ENCODE results near the gene PRKCH.

The PRKCH gene

GRCh38 chr14:61504901-61505300, 183.5 kb downstream of the PRKCH start:
- Histone ChIP-seq H3F3A (ENCODE audit: insufficient read depth) (peaks cover 42% of the 10 kb centered on the region), H3K36me3 (ENCODE audit: low read length) (no peaks in the 10 kb centered on the region), H3K79me2 (ENCODE audit: insufficient read depth, low read length) (no peaks in the 10 kb centered on the region), H3K4me2 (ENCODE audit: low read depth, low read length, poor library complexity, severe bottlenecking) (peak overlapping the region; percentile 73), H3K9ac (ENCODE audit: low read length) (no peak overlapping the region), H3K9me3 (ENCODE audit: insufficient read depth, low read length) (no peaks in the 10 kb centered on the region), H3K27me3 (ENCODE audit: low read length) (no peaks in the 10 kb centered on the region), H3K4me3 (ENCODE audit: insufficient read depth, low read length, poor library complexity, severe bottlenecking) (peak overlapping the region; percentile 16), H3K27ac (ENCODE audit: low read depth, low read length) (peak overlapping the region; percentile 99), H2AFZ (ENCODE audit: low read depth, low read length, severe bottlenecking) (peak overlapping the region; percentile 44), H3K9me2 (replicated peaks; ENCODE audit: insufficient read depth, low read length) (no peaks in the 10 kb centered on the region), H4K20me1 (ENCODE audit: low read depth, low read length) (no peaks in the 10 kb centered on the region)
- TF ChIP-seq EZH2phosphoT487 (conservative IDR thresholded peaks at IDR 0.05; ENCODE audit: low read length) = no peak
- no peak for TF ChIP-seq CTCF (IDR thresholded peaks at IDR 0.05; ENCODE audit: insufficient read depth, low read length, poor library complexity, severe bottlenecking)

- Histone ChIP-seq H3K9ac (ENCODE audit: low read length) (no peak overlapping the region), H2AFZ (ENCODE audit: low read depth, low read length, severe bottlenecking) (no peak overlapping the region), H3K27me3 (ENCODE audit: low read length) (no peaks in the 10 kb centered on the region), H3K4me3 (ENCODE audit: insufficient read depth, low read length, poor library complexity, severe bottlenecking) (no peak overlapping the region), H3K9me2 (replicated peaks; ENCODE audit: insufficient read depth, low read length) (no peaks in the 10 kb centered on the region), H3K9me3 (ENCODE audit: insufficient read depth, low read length) (no peaks in the 10 kb centered on the region), H4K20me1 (ENCODE audit: low read depth, low read length) (no peaks in the 10 kb centered on the region), H3F3A (ENCODE audit: insufficient read depth) (peaks cover 39% of the 10 kb centered on the region), H3K27ac (ENCODE audit: low read depth, low read length) (no peak overlapping the region), H3K79me2 (ENCODE audit: insufficient read depth, low read length) (no peaks in the 10 kb centered on the region), H3K4me2 (ENCODE audit: low read depth, low read length, poor library complexity, severe bottlenecking) (no peak overlapping the region), H3K36me3 (ENCODE audit: low read length) (no peaks in the 10 kb centered on the region)
- TF ChIP-seq CTCF (IDR thresholded peaks at IDR 0.05; ENCODE audit: insufficient read depth, low read length, poor library complexity, severe bottlenecking) (no peak), EZH2phosphoT487 (conservative IDR thresholded peaks at IDR 0.05; ENCODE audit: low read length) (no peak)
Observed at GRCh38 chr14:61505815-61506809, 184.7 kb downstream of the PRKCH start.

GRCh38 chr14:61508526-61508925, 187.1 kb downstream of the PRKCH start:
- H3K79me2 ChIP-seq (ENCODE audit: insufficient read depth, low read length) = no peaks in the 10 kb centered on the region
- TF ChIP-seq CTCF (IDR thresholded peaks at IDR 0.05; ENCODE audit: insufficient read depth, low read length, poor library complexity, severe bottlenecking) = no peak
- no peak for TF ChIP-seq EZH2phosphoT487 (conservative IDR thresholded peaks at IDR 0.05; ENCODE audit: low read length)

More at GRCh38 chr14:61508526-61508925, 187.1 kb downstream of the PRKCH start:
- Histone ChIP-seq H3K9me2 (replicated peaks; ENCODE audit: insufficient read depth, low read length) (no peaks in the 10 kb centered on the region), H2AFZ (ENCODE audit: low read depth, low read length, severe bottlenecking) (no peak overlapping the region), H3K27me3 (ENCODE audit: low read length) (no peaks in the 10 kb centered on the region), H3K9ac (ENCODE audit: low read length) (no peak overlapping the region), H4K20me1 (ENCODE audit: low read depth, low read length) (no peaks in the 10 kb centered on the region), H3K27ac (ENCODE audit: low read depth, low read length) (no peak overlapping the region), H3K4me2 (ENCODE audit: low read depth, low read length, poor library complexity, severe bottlenecking) (no peak overlapping the region), H3K9me3 (ENCODE audit: insufficient read depth, low read length) (no peaks in the 10 kb centered on the region), H3K36me3 (ENCODE audit: low read length) (no peaks in the 10 kb centered on the region), H3F3A (ENCODE audit: insufficient read depth) (peaks cover 15% of the 10 kb centered on the region), H3K4me3 (ENCODE audit: insufficient read depth, low read length, poor library complexity, severe bottlenecking) (no peak overlapping the region)

Measured in SU-DHL-6 (cell line).